ENCODE results near the gene ARHGEF3.

Gene ARHGEF3

DNA sequence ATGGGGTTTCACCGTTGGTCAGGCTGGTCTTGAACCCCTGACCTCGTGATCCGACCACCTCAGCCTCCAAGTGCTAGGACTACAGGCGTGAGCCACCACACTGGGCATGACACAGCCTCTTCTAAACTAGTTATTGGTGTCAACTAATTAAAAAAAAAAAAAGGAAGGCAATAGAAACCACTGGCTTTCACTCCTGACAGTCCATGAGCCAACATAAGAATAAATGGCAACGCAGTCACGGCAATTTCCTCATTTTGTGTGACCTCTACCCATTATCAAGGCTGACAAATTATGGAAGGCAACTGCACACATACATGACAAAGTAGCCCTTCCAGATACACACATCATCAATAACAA, 5.9 kb downstream of the ARHGEF3 start:
- no peak for TF ChIP-seq ZNF600 (tag by site-specific recombination; IDR thresholded peaks at IDR 0.05)
- peak; percentile 80 for TF ChIP-seq ZNF133 (tag by site-specific recombination; IDR thresholded peaks at IDR 0.05)
- TF ChIP-seq ZNF626 (tag by site-specific recombination; IDR thresholded peaks at IDR 0.05): no peak
- TF ChIP-seq ZNF629 (tag by site-specific recombination; IDR thresholded peaks at IDR 0.05): peak; percentile 45; the same call in 1 of the 2 replicates
- no peak for TF ChIP-seq ZNF239 (tag by site-specific recombination; IDR thresholded peaks at IDR 0.05)
- no peak for TF ChIP-seq ZSCAN23 (tag by site-specific recombination; IDR thresholded peaks at IDR 0.05)
- TF ChIP-seq ZNF366 (tag by site-specific recombination; conservative IDR thresholded peaks at IDR 0.05): no peak
- TF ChIP-seq ZBTB8A (tag by site-specific recombination; IDR thresholded peaks at IDR 0.05): 0 out of 2 replicates have a peak, but pooled peaks have one; percentile 27
- TF ChIP-seq ZNF518A (tag by site-specific recombination; conservative IDR thresholded peaks at IDR 0.05; ENCODE audit: low read depth): no peak
- TF ChIP-seq TRIM28 (IDR thresholded peaks at IDR 0.05; ENCODE audit: borderline replicate concordance, low read length): no peak
- no peak for TF ChIP-seq ZNF112 (tag by site-specific recombination; IDR thresholded peaks at IDR 0.05)
- peaks cover 13% of the 10 kb centered on the region; the same call in 1 of the 2 replicates for H3K4me1 ChIP-seq (ENCODE audit: control insufficient read depth, insufficient read depth, low read length)
- CTCF ChIA-PET: no interaction called here
- no peaks in the 10 kb centered on the region for H3K36me3 ChIP-seq (ENCODE audit: control insufficient read depth in 2 of 2, insufficient read depth in 1 of 2, low read length in 2 of 2)
- no peaks in the 10 kb centered on the region for H3K9me3 ChIP-seq (ENCODE audit: control insufficient read depth, insufficient read depth, low read depth, low read length)
- no peak overlapping the region for H3K4me3 ChIP-seq (ENCODE audit: low read depth, low read length)
- POLR2A ChIA-PET: no interaction called here
- no peak overlapping the region for H3K27ac ChIP-seq (ENCODE audit: extremely low read depth, low read depth, low read length)

- H3K27ac ChIP-seq (ENCODE audit: extremely low read depth, low read depth, low read length): no peak overlapping the region
- no peak overlapping the region for H3K4me3 ChIP-seq (ENCODE audit: low read depth, low read length)
- no peak for TF ChIP-seq ZNF513 (tag by site-specific recombination; IDR thresholded peaks at IDR 0.05)
- TF ChIP-seq ZNF76 (tag by site-specific recombination; IDR thresholded peaks at IDR 0.05; ENCODE audit: borderline replicate concordance, low read depth): no peak
- TF ChIP-seq ZBTB44 (tag by site-specific recombination; IDR thresholded peaks at IDR 0.05): no peak
- no peak for TF ChIP-seq ZNF174 (tag by site-specific recombination; IDR thresholded peaks at IDR 0.05)
- no peak for TF ChIP-seq ZNF629 (tag by site-specific recombination; IDR thresholded peaks at IDR 0.05)
- no peak for TF ChIP-seq TSHZ1 (tag by site-specific recombination; IDR thresholded peaks at IDR 0.05; ENCODE audit: borderline replicate concordance)
- TF ChIP-seq ZNF768 (tag by site-specific recombination; IDR thresholded peaks at IDR 0.05): no peak
- TF ChIP-seq ZNF571 (tag by site-specific recombination; IDR thresholded peaks at IDR 0.05): no peak
- TF ChIP-seq ZNF561 (tag by site-specific recombination; IDR thresholded peaks at IDR 0.05; ENCODE audit: borderline replicate concordance): no peak
- TF ChIP-seq ZNF24 (tag by site-specific recombination; IDR thresholded peaks at IDR 0.05): no peak
- no peaks in the 10 kb centered on the region for H3K9me3 ChIP-seq (ENCODE audit: control insufficient read depth, insufficient read depth, low read depth, low read length)
- ChIA-PET CTCF (no interaction called here), POLR2A (no interaction called here)
- H3K4me1 ChIP-seq (ENCODE audit: control insufficient read depth, insufficient read depth, low read length): peaks cover 13% of the 10 kb centered on the region; the same call in 1 of the 2 replicates
- H3K36me3 ChIP-seq (ENCODE audit: control insufficient read depth in 2 of 2, insufficient read depth in 1 of 2, low read length in 2 of 2): no peaks in the 10 kb centered on the region
Measured at GRCh38 chr3:56795097-56795828, 6.5 kb downstream of the ARHGEF3 start.

Data from HEK293 (cell line).